ENCODE measurements around the gene POLR1C.
A peak's percentile ranks its signal among the peaks of the same experiment; 100 is the strongest.
"Not testable (repeated sequence)": the region's sequence is repeated elsewhere in the genome, so short reads cannot be mapped to it uniquely, and the experiment has no call there.

POLR1C gene

DNA sequence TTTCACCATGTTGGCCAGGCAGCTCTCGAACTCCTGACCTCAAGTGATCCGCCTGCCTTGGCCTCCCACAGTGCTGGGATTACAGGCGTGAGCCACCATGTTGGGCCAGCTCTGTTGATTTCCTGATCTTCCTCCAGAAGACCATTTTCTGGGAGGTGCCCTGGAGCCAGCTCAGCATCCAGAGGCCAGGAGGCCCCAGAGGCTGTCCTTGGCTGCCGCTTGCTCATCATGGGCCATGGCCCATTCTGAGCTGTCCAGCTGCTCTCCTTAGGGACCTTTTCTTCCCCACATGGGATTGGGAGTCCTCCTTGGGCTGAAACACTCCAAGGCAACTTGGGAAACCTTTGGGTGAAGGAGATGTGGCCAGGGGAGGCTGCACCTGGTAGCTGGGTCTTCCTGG is 22.1 kb upstream of the POLR1C start:
- H3K4me3 ChIP-seq (ENCODE audit: severe bottlenecking), result no peak overlapping the region
- H3K27ac ChIP-seq (ENCODE audit: poor library complexity, severe bottlenecking), result no peak overlapping the region
- no peaks in the 10 kb centered on the region for H3K9me3 ChIP-seq (ENCODE audit: severe bottlenecking)
- peaks cover 60% of the 10 kb centered on the region for H3K4me1 ChIP-seq (ENCODE audit: insufficient read depth, poor library complexity, severe bottlenecking)
- DNase-seq (ENCODE audit: low spot score) (no peak), ATAC-seq (ENCODE audit: low read depth) (no peak)
- TF ChIP-seq, protein P1, sequence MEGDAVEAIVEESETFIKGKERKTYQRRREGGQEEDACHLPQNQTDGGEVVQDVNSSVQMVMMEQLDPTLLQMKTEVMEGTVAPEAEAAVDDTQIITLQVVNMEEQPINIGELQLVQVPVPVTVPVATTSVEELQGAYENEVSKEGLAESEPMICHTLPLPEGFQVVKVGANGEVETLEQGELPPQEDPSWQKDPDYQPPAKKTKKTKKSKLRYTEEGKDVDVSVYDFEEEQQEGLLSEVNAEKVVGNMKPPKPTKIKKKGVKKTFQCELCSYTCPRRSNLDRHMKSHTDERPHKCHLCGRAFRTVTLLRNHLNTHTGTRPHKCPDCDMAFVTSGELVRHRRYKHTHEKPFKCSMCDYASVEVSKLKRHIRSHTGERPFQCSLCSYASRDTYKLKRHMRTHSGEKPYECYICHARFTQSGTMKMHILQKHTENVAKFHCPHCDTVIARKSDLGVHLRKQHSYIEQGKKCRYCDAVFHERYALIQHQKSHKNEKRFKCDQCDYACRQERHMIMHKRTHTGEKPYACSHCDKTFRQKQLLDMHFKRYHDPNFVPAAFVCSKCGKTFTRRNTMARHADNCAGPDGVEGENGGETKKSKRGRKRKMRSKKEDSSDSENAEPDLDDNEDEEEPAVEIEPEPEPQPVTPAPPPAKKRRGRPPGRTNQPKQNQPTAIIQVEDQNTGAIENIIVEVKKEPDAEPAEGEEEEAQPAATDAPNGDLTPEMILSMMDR (IDR thresholded peaks at IDR 0.05; ENCODE audit: poor library complexity, severe bottlenecking), result no peak
- no peaks in the 10 kb centered on the region for H3K27me3 ChIP-seq (ENCODE audit: insufficient read depth, poor library complexity, severe bottlenecking)
- peaks cover 32% of the 10 kb centered on the region for H3K36me3 ChIP-seq (ENCODE audit: low read depth)

DNA sequence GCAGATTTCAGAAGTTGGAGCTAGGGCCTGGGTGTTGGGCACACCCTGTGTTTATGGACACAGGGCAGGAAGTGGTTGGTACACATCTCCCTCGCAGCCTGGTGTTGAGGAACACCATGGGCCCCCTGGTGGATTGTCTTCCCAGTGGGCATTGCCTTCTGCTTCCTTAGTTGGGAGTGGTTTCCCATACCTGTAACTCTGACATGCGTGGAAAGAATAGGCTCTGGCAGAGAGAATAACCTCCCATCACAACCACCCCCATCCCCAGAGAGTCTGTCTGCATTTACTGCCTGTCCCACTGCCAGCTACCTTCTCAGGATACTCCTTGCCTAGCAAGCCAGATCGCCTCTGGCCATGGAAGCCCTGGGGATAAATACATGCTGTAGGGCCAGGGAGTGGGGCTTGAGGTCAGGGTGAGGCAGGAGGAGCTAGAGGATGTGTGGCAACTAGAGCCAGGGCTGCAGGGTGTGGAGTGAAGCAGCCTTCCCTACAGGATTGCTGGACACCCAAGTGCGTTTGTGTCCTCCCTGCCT is 21.4 kb upstream of the POLR1C start:
- Histone ChIP-seq H3K9me3 (ENCODE audit: severe bottlenecking) (no peaks in the 10 kb centered on the region), H3K27ac (ENCODE audit: poor library complexity, severe bottlenecking) (no peak overlapping the region), H3K4me3 (ENCODE audit: severe bottlenecking) (no peak overlapping the region), H3K36me3 (ENCODE audit: low read depth) (peaks cover 39% of the 10 kb centered on the region), H3K27me3 (ENCODE audit: insufficient read depth, poor library complexity, severe bottlenecking) (no peaks in the 10 kb centered on the region), H3K4me1 (ENCODE audit: insufficient read depth, poor library complexity, severe bottlenecking) (peaks cover 60% of the 10 kb centered on the region)
- DNase-seq (ENCODE audit: low spot score), result no peak
- TF ChIP-seq, protein P1 (IDR thresholded peaks at IDR 0.05; ENCODE audit: poor library complexity, severe bottlenecking), result peak; percentile 60
- ATAC-seq (ENCODE audit: low read depth), result peak; percentile 34

DNA sequence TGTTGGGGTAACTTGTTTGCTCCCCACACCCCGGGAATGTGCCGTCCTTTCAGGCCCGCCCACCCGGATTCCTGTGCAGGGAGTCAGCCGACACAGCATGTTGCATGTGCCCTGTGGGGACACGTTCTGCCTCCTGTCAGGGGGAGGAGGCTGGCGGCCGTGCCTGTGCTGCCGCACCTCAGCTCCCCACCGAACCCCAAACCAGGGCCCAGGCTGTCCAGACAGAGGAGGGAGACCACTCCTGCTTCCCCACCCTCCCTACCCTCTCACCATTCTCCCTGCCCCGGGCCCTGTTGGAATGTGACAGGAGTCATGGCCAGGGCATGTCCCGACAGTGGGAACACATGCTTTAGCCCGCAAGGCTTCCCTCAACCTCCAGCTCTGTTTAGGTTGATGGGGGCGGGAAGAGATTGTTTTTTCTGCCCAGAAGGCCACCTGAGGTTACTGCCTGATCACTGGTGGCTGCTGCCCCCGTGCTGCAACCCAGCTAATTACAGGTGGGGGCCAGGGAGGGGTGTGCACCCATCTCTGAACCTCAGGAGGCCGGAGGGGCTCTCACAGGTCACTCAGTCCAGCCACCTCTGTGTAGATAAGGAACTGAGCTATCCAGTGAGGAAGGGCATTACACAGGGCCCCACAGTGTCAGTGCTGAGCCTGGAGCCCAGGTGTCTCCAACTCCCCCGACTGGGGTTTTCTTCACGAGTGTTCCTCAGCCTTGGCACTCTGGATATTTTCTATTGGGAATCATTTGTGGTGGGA is 20.3 kb upstream of the POLR1C start:
- H3K27me3 ChIP-seq (ENCODE audit: insufficient read depth, poor library complexity, severe bottlenecking), result no peaks in the 10 kb centered on the region
- H3K36me3 ChIP-seq (ENCODE audit: low read depth), result peaks cover 46% of the 10 kb centered on the region
- ATAC-seq (ENCODE audit: low read depth), result peak; percentile 68
- peak; percentile 93 for DNase-seq (ENCODE audit: low spot score)
- no peak overlapping the region for H3K27ac ChIP-seq (ENCODE audit: poor library complexity, severe bottlenecking)
- TF ChIP-seq, protein P1 (IDR thresholded peaks at IDR 0.05; ENCODE audit: poor library complexity, severe bottlenecking), result peak; percentile 95
- H3K4me3 ChIP-seq (ENCODE audit: severe bottlenecking), result no peak overlapping the region
- peaks cover 56% of the 10 kb centered on the region for H3K4me1 ChIP-seq (ENCODE audit: insufficient read depth, poor library complexity, severe bottlenecking)
- H3K9me3 ChIP-seq (ENCODE audit: severe bottlenecking), result no peaks in the 10 kb centered on the region

DNA sequence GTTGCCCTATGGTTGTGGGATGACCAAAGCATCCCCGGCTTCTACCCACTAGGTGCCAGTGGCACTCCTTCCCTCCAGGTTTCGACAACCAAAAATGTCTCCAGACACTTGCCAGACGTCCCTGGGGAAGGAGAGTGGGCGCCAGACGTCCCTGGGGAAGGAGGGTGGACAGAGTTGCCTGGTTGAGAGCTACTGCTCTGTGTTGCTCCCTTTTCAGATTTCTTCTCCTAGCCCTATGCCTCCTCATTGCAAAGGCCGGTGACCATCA is 19.8 kb upstream of the POLR1C start:
- TF ChIP-seq, protein P1 (IDR thresholded peaks at IDR 0.05; ENCODE audit: poor library complexity, severe bottlenecking), result no peak
- no peak for ATAC-seq (ENCODE audit: low read depth)
- no peak overlapping the region for H3K4me3 ChIP-seq (ENCODE audit: severe bottlenecking)
- no peak for DNase-seq (ENCODE audit: low spot score)
- peaks cover 45% of the 10 kb centered on the region for H3K36me3 ChIP-seq (ENCODE audit: low read depth)
- H3K27ac ChIP-seq (ENCODE audit: poor library complexity, severe bottlenecking), result no peak overlapping the region
- no peaks in the 10 kb centered on the region for H3K27me3 ChIP-seq (ENCODE audit: insufficient read depth, poor library complexity, severe bottlenecking)
- H3K9me3 ChIP-seq (ENCODE audit: severe bottlenecking), result no peaks in the 10 kb centered on the region
- peaks cover 51% of the 10 kb centered on the region for H3K4me1 ChIP-seq (ENCODE audit: insufficient read depth, poor library complexity, severe bottlenecking)

DNA sequence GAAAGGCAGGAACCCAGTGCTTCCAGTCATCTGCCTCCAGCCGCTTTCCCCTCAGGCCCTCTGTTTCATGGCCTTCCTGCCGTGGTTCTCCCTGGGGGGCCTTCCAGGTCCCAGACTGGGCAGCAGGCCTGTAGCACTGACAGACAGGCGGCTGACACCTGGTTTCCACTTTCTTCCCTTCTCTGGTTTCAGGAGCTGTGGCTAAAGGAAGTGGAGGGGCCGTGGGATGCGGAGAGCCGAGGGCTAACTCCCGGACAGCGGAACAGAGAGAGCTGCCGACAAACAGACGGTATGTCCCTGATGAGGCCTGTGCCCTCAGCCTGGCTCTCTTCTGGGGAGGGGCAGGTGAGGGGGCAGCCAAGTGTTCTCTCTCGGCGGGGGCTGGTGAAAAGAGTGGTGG is 19.2 kb upstream of the POLR1C start:
- peaks cover 45% of the 10 kb centered on the region for H3K4me1 ChIP-seq (ENCODE audit: insufficient read depth, poor library complexity, severe bottlenecking)
- H3K27ac ChIP-seq (ENCODE audit: poor library complexity, severe bottlenecking), result no peak overlapping the region
- ATAC-seq (ENCODE audit: low read depth) (no peak), DNase-seq (ENCODE audit: low spot score) (no peak)
- TF ChIP-seq, protein P1 (IDR thresholded peaks at IDR 0.05; ENCODE audit: poor library complexity, severe bottlenecking), result no peak
- H3K4me3 ChIP-seq (ENCODE audit: severe bottlenecking), result no peak overlapping the region
- no peaks in the 10 kb centered on the region for H3K9me3 ChIP-seq (ENCODE audit: severe bottlenecking)
- peaks cover 49% of the 10 kb centered on the region for H3K36me3 ChIP-seq (ENCODE audit: low read depth)
- no peaks in the 10 kb centered on the region for H3K27me3 ChIP-seq (ENCODE audit: insufficient read depth, poor library complexity, severe bottlenecking)

DNA sequence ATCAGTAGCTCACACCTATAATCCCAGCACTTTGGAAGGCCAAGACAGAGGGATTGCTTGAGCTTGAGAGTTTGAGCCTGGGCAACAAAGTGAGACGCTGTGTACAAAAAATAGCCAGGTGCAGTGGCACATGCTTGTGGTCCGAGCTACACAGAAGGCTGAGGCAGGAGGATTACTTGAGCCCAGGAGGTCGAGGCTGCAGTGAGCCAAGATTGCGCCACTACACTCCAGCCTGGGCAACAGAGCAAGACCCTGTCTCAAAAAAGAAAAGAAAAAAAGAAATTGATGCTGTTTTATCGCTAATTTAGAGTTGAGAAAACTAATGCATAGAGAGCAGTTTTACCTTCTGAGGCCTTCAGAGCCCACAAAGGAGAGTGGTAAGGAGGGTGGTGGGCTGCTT is 18.6 kb upstream of the POLR1C start:
- not testable (repeated sequence) for H3K27me3 ChIP-seq (ENCODE audit: insufficient read depth, poor library complexity, severe bottlenecking); H3K4me3 ChIP-seq (ENCODE audit: severe bottlenecking); H3K27ac ChIP-seq (ENCODE audit: poor library complexity, severe bottlenecking); H3K9me3 ChIP-seq (ENCODE audit: severe bottlenecking); ATAC-seq (ENCODE audit: low read depth); DNase-seq (ENCODE audit: low spot score)
- Histone ChIP-seq H3K36me3 (ENCODE audit: low read depth) (peaks cover 51% of the 10 kb centered on the region), H3K4me1 (ENCODE audit: insufficient read depth, poor library complexity, severe bottlenecking) (peaks cover 39% of the 10 kb centered on the region)
